Daoy (cell line): ENCODE measurements around the gene STK11. TPM values are rescaled to one million over a fixed set of nuclear protein-coding genes. Genes with fewer than 3 reads are reported as not detected.
A peak's percentile ranks its signal among the peaks of the same experiment; 100 is the strongest.

Experiments
- DNase-seq: peaks from one replicate; pipeline ENCODE4 v3.0.0-alpha.2; 2015; ENCODE audit warnings: low read depth
- total RNA-seq: library from RNA; depleted of rRNA; stranded (reverse); fragments of >200 nt; shearing (Covaris generic); gene quantifications from 2 replicates; pipeline ENCODE4 v1.2.3, GENCODE V29; 2014; rRNA removed

Gene STK11
- total RNA-seq, 1 experiment from 2014 or later, result 83.5 TPM

DNA sequence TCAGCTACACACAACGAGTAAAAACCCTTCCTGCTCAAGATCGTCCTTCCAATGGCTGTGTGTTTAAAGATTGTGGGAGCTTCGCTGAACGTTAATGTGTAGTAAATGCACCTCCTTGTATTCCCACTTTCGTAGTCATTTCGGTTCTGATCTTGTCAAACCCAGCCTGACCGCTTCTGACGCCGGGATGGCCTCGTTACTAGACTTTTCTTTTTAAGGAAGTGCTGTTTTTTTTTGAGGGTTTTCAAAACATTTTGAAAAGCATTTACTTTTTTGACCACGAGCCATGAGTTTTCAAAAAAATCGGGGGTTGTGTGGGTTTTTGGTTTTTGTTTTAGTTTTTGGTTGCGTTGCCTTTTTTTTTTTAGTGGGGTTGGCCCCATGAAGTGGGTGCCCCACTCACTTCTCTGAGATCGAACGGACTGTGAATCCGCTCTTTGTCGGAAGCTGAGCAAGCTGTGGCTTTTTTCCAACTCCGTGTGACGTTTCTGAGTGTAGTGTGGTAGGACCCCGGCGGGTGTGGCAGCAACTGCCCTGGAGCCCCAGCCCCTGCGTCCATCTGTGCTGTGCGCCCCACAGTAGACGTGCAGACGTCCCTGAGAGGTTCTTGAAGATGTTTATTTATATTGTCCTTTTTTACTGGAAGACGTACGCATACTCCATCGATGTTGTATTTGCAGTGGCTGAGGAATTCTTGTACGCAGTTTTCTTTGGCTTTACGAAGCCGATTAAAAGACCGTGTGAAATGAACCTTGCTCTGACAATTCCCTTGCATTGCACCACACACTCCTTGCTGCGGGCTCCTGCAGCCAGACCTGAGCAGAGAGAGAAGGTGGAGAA, 67.1 kb downstream of the STK11 start:
- no peak for DNase-seq

DNA sequence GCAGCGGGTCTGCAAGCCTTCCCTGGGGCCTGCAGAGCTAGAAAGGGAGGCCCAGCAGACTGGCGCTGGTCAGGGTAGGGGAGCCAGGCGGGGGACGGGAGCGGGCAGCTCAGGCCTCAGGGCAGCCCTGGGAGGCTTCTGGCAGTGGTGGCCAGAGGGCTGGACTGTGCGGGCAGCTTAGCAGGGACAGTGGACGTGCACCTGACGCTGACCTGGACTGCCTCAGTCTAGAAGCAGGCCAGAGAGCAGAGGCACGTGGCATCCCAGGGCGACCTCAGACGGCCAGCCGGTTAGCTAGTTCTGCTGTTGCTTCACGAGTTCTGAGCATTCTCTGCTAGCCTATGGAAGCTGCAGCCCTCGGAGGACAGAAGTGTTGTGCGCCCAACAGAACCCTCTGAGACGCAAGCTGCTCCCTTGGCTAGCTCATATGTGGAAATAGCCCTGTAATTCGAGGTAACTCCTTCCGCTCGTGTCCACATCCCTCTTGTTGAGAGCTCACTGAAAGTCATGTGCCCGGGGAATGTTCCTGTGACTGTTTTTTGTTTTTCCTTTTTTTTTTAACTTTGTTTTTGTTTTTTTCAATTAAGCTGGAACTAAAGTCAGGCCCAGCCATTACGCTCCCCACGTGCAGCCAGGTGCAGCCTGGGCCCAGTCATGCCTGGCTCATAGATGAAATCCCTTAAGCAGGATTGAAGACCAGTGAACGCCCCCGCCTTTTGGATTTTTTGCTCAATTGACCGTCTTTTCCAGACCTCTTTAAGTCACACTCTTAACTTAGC, 67.9 kb downstream of the STK11 start:
- DNase-seq, result no peak

DNA sequence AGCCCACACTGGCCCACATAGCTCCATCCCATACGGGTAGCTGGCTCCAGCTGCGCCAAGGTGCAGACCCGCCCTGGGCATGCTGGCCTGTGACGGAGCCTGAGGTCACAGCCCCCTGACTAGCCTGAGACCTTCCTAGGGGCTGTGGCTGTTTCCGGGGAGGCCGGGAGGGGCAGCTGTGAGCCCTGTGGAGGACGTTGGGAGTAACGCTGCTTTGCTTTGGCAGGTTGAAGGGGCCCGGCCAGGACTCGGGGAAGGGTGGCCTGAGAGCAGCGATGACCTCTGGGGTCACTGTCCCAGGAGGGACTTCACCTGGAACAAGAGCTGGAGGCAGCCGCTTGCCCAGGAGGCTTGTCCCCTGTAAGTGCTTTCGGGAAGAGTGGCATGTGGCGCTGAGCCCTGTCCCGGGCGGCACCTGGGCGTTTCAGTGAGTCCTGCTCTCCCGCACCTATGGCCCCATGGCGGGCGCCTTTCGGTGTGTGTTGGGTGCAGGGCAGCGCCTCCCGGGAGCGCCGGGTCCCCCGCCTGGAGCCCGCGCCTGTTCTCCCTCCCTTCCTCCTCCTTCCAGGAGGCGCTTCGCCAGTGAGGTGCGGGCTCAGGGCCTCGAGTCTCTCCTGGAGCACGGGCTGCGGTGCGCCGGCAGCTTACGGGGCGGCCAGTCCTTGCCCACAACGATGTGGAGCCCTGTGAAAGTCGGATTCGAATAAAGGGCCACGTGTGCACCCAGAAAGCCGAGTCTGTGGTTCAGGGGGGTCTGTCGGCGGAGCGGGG, 68.7 kb downstream of the STK11 start:
- no peak for DNase-seq

DNA sequence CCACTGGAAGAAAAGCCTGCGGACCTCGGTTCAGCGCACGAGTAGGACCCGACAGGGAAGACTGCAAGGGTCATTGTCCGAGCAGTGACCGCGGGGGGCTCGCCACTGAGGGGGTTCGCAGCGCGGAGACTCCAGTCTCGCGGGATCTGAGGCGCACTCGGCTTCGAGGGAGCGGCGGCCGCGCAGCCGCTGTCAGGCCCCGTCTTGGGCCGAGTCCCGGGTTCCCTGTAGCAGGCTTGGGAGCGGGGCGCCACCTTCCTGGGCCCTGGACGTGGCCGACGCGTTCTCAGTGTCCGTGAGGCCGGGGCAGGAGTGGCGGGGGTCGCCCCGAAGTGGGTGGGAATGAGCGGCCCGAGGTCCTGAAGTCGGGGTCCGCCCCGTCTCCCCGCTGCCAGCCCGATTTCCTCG, 69.3 kb downstream of the STK11 start:
- DNase-seq, result no peak

GRCh38 chr19:1275260-1275975, 69.8 kb downstream of the STK11 start, which contains the start of gene FAM174C:
FAM174C (plus strand) TSS chr19:1275530; CDS start chr19:1275550, 20 bp downstream.
- DNase-seq, result peak; percentile 99

DNA sequence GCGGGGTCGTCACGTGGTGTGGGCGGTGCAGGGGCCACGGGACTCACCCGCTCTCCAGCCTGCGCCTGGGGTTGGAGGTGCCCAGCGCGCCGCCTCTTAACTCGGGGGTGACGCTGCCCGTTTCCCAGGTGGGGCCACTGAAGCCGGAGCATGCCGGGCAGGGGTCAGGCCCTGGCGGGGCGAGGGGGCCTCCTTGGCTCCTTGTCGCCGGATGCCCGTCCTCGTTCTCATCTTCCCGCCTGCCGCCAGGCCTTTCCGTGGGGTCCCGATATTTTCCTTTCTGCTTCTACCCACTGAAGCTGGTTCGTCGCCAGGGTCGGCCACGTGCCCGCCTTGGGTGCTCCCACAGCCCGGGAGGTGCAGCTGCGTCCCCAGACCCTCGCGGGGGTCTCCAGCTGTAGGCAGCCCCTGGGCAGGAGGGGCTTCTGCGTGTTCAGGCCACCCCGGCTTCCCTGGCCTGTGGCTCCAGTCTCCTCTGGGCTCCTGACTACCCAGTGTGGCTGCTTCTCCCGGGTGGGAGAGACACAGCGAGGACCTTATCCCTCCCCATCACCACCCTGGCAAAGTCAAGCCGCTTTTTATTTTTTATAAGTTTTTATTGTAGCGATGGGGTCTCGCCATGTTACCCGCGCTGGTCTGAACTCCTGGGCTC, 70.5 kb downstream of the STK11 start:
- no peak for DNase-seq

DNA sequence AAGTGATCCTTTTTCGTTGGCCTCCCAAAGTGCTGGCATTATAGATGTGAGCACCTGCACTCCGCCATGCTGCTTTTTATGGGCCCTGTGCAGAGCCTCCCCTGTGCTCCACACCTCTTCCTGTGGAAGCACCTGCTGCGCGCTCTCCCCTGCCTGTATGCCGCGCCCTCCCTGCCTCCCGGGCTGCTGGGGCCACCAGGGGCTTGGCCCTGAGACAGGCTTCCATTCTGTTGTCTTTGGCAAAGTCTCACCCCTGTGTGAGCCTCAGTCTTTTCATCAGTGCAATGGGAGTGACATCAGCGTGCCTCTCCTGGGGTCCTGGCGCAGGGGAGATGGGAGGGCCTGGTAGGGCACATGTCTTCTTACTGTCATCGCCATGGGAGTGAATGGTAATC, 71.0 kb downstream of the STK11 start:
- DNase-seq, result peak; percentile 45

DNA sequence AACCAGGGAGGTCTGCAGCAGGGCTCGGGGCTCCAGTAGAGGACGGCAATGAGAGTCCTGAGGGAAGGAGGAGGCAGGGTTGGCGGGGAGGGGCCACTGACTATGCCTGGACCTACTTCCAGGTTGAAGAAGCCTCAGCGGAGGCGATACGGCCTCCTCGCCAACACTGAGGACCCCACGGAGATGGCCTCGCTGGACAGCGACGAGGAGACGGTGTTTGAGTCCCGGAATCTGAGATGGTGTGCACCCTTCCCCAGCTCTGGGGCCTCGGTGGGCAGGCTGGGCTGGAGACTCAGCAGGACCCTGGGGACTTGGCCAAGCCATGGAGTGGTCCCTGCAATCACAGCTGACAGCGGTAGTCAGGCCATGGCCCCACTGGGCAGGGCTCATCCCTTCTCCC, 71.5 kb downstream of the STK11 start:
- DNase-seq, result no peak

Other genes with a start within 250 kb of the STK11 start
- 73.1 and 92.5 TPM in 2 replicates for gene WDR18, start 221.4 kb upstream of the STK11 start, total RNA-seq
- gene GRIN3B, start 205.4 kb upstream of the STK11 start, total RNA-seq, result not detected in 2 replicates
- 79.1 and 81.7 TPM in 2 replicates for gene TMEM259, start 184.7 kb upstream of the STK11 start, total RNA-seq
- gene RNU6-2, start 184.3 kb upstream of the STK11 start, total RNA-seq, result not detected in 2 replicates
- gene CNN2, start 179.2 kb upstream of the STK11 start, total RNA-seq, result 162 and 166 TPM in 2 replicates
- gene ABCA7, start 165.7 kb upstream of the STK11 start, total RNA-seq, result 0.89 and 0.97 TPM in 2 replicates
- 4.3 and 11.6 TPM in 2 replicates for gene ARHGAP45, start 138.6 kb upstream of the STK11 start, total RNA-seq
- 124 and 148 TPM in 2 replicates for gene POLR2E, start 110.4 kb upstream of the STK11 start, total RNA-seq
- gene GPX4, start 101.8 kb upstream of the STK11 start, total RNA-seq, result 357 and 373 TPM in 2 replicates
- 28.1 and 37.7 TPM in 2 replicates for gene SBNO2, start 31.5 kb upstream of the STK11 start, total RNA-seq
- 0.86 and 1.8 TPM in 2 replicates for gene CBARP, start 32.2 kb downstream of the STK11 start, total RNA-seq
- 41.4 and 82.8 TPM in 2 replicates for gene ATP5F1D, start 36.0 kb downstream of the STK11 start, total RNA-seq
- gene MIDN, start 42.8 kb downstream of the STK11 start, total RNA-seq, result 8.7 and 14.3 TPM in 2 replicates
- gene CIRBP, start 63.6 kb downstream of the STK11 start, total RNA-seq, result 234 and 288 TPM in 2 replicates
- gene FAM174C, start 69.8 kb downstream of the STK11 start, total RNA-seq, result 59.0 and 104 TPM in 2 replicates
- 0.17 and 0.21 TPM in 2 replicates for gene EFNA2, start 80.1 kb downstream of the STK11 start, total RNA-seq
- gene NDUFS7, start 178.1 kb downstream of the STK11 start, total RNA-seq, result 91.7 and 124 TPM in 2 replicates
- gene GAMT, start 195.8 kb downstream of the STK11 start, total RNA-seq, result 23.5 and 26.3 TPM in 2 replicates
- 96.2 and 115 TPM in 2 replicates for gene DAZAP1, start 201.8 kb downstream of the STK11 start, total RNA-seq
- 2,933 and 3,531 TPM in 2 replicates for gene RPS15, start 232.6 kb downstream of the STK11 start, total RNA-seq
- gene APC2, start 244.3 kb downstream of the STK11 start, total RNA-seq, result 0.17 TPM in 1 of 2 replicates, not detected in the other